Mucosa of rectum (tissue), 2 donors: ENCODE results near the gene BRD7.
A peak's percentile ranks its signal among the peaks of the same experiment; 100 is the strongest.

Experiments
- H3K27ac ChIP-seq, 2 donors: one replicate each; pipeline ENCODE4 v1.7.0; 2013; ENCODE audit warnings: inconsistent platforms in 2 of 2, low read depth in 2 of 2, low read length in 2 of 2
- H3K27me3 ChIP-seq, 2 donors: one replicate each; pipeline ENCODE4 v1.7.0; 2013; ENCODE audit warnings: low read length in 2 of 2; ENCODE audit not compliant: control insufficient read depth in 2 of 2, insufficient read depth in 2 of 2
- H3K36me3 ChIP-seq, 2 donors: one replicate each; pipeline ENCODE4 v1.7.0; 2013; ENCODE audit warnings: low read length in 2 of 2; ENCODE audit not compliant: control insufficient read depth in 2 of 2, insufficient read depth in 2 of 2
- H3K4me1 ChIP-seq, 2 donors: one replicate each; pipeline ENCODE4 v1.7.0; 2013; ENCODE audit warnings: low read length in 2 of 2, mild to moderate bottlenecking in 1 of 2; ENCODE audit not compliant: control insufficient read depth in 2 of 2, insufficient read depth in 2 of 2
- H3K4me3 ChIP-seq, 2 donors: one replicate each; pipeline ENCODE4 v1.7.0; 2013; ENCODE audit warnings: low read length in 2 of 2
- H3K9ac ChIP-seq, 2 donors: one replicate each; pipeline ENCODE4 v1.7.0; 2013; ENCODE audit warnings: low read length in 2 of 2, low read depth in 1 of 2, mild to moderate bottlenecking in 1 of 2
- H3K9me3 ChIP-seq, 2 donors: one replicate each; pipeline ENCODE4 v1.7.0; 2013; ENCODE audit warnings: low read length in 2 of 2; ENCODE audit not compliant: control insufficient read depth in 2 of 2
- donor health status: healthy.
- donor health status: Normal muscosa, but diverticular disease.

The BRD7 gene

GRCh38 chr16:50304467-50305440 lies 64.0 kb downstream of the BRD7 start:
- no peaks in the 10 kb centered on the region for H3K9me3 ChIP-seq
- H3K4me3 ChIP-seq: no peak overlapping the region
- no peak overlapping the region for H3K27ac ChIP-seq
- H3K9ac ChIP-seq: no peak overlapping the region
- peaks cover 0 to 2% of the 10 kb centered on the region in 2 donors for H3K36me3 ChIP-seq
- H3K27me3 ChIP-seq: no peaks in the 10 kb centered on the region
- peaks cover 11% of the 10 kb centered on the region in 2 donors for H3K4me1 ChIP-seq

GRCh38 chr16:50303605-50304466 lies 65.0 kb downstream of the BRD7 start:
- Histone ChIP-seq H3K4me3 (no peak overlapping the region), H3K27ac (peak overlapping the region in 1 of 2 donors; percentile 1), H3K36me3 (peaks cover 2 to 3% of the 10 kb centered on the region in 2 donors), H3K9me3 (no peaks in the 10 kb centered on the region), H3K4me1 (peaks cover 11% of the 10 kb centered on the region in 2 donors), H3K9ac (no peak overlapping the region), H3K27me3 (no peaks in the 10 kb centered on the region)

- Histone ChIP-seq H3K27ac (no peak overlapping the region), H3K9ac (no peak overlapping the region), H3K4me3 (no peak overlapping the region), H3K4me1 (peaks cover 11% of the 10 kb centered on the region in 2 donors), H3K36me3 (peaks cover 3 to 4% of the 10 kb centered on the region in 2 donors), H3K9me3 (no peaks in the 10 kb centered on the region), H3K27me3 (no peaks in the 10 kb centered on the region)
These were observed 65.7 kb downstream of the BRD7 start for GRCh38 chr16:50303041-50303604.

- H3K27me3 ChIP-seq: no peaks in the 10 kb centered on the region
- H3K4me3 ChIP-seq: no peak overlapping the region
- no peak overlapping the region for H3K27ac ChIP-seq
- no peak overlapping the region for H3K9ac ChIP-seq
- no peaks in the 10 kb centered on the region for H3K9me3 ChIP-seq
- peaks cover 3 to 4% of the 10 kb centered on the region in 2 donors for H3K36me3 ChIP-seq
- peaks cover 11% of the 10 kb centered on the region in 2 donors for H3K4me1 ChIP-seq
These were observed 66.2 kb downstream of the BRD7 start for GRCh38 chr16:50302472-50303005.

- peaks cover 3 to 4% of the 10 kb centered on the region in 2 donors for H3K36me3 ChIP-seq
- no peaks in the 10 kb centered on the region for H3K9me3 ChIP-seq
- peaks cover 11% of the 10 kb centered on the region in 2 donors for H3K4me1 ChIP-seq
- H3K27ac ChIP-seq: peak overlapping the region; percentile 23 to 47
- no peak overlapping the region for H3K4me3 ChIP-seq
- no peaks in the 10 kb centered on the region for H3K27me3 ChIP-seq
- H3K9ac ChIP-seq: no peak overlapping the region
These were observed 66.9 kb downstream of the BRD7 start for GRCh38 chr16:50301626-50302471.

- H3K4me1 ChIP-seq: peaks cover 11% of the 10 kb centered on the region in 2 donors
- peaks cover 3 to 4% of the 10 kb centered on the region in 2 donors for H3K36me3 ChIP-seq
- no peaks in the 10 kb centered on the region for H3K27me3 ChIP-seq
- no peak overlapping the region for H3K9ac ChIP-seq
- no peaks in the 10 kb centered on the region for H3K9me3 ChIP-seq
- peak overlapping the region; percentile 23 to 47 for H3K27ac ChIP-seq
- no peak overlapping the region for H3K4me3 ChIP-seq
These were observed 67.7 kb downstream of the BRD7 start for GRCh38 chr16:50300942-50301625.

GRCh38 chr16:50299508-50300105 lies 69.2 kb downstream of the BRD7 start:
- H3K36me3 ChIP-seq: peaks cover 3 to 15% of the 10 kb centered on the region in 2 donors
- no peak overlapping the region for H3K4me3 ChIP-seq
- H3K9me3 ChIP-seq: no peaks in the 10 kb centered on the region

GRCh38 chr16:50298591-50299507 lies 69.9 kb downstream of the BRD7 start:
- no peak overlapping the region for H3K9ac ChIP-seq
- H3K4me1 ChIP-seq: peaks cover 11% of the 10 kb centered on the region in 2 donors
- peaks cover 9 to 20% of the 10 kb centered on the region in 2 donors for H3K36me3 ChIP-seq
- H3K9me3 ChIP-seq: no peaks in the 10 kb centered on the region
- H3K27ac ChIP-seq: no peak overlapping the region
- no peak overlapping the region for H3K4me3 ChIP-seq
- H3K27me3 ChIP-seq: no peaks in the 10 kb centered on the region

More at GRCh38 chr16:50299508-50300105, 69.2 kb downstream of the BRD7 start:
- H3K27me3 ChIP-seq: no peaks in the 10 kb centered on the region
- H3K27ac ChIP-seq: no peak overlapping the region
- H3K9ac ChIP-seq: no peak overlapping the region
- peaks cover 11% of the 10 kb centered on the region in 2 donors for H3K4me1 ChIP-seq
